ENCODE measurements around the gene ZNF408. TPM values are rescaled to one million over a fixed set of nuclear protein-coding genes. Genes with fewer than 3 reads are reported as not detected.

ZNF408 gene
- polyA plus RNA-seq, 1 of the 3 experiments (the other 2 are of a cell fraction): 7.1 TPM

GRCh38 chr11:46729110-46730027 lies 28.5 kb downstream of the ZNF408 start:
- H3K36me3 ChIP-seq (replicated peaks in 1 of 2; ENCODE audit: control insufficient read depth in 1 of 2, insufficient read depth in 2 of 2, low read length in 1 of 2): no peaks in the 10 kb centered on the region
- H3K79me2 ChIP-seq (ENCODE audit: insufficient read depth): no peaks in the 10 kb centered on the region
- 84% methylated on average over 16 of the region's 24 CpGs for WGBS (ENCODE audit: low lambda C conversion rate)
- H3K9me2 ChIP-seq: no peaks in the 10 kb centered on the region
- ChIA-PET CTCF (no interaction called here), POLR2A (no interaction called here)
- H3K27me3 ChIP-seq (ENCODE audit: insufficient read depth): no peaks in the 10 kb centered on the region
- no peaks in the 10 kb centered on the region for H3K9me3 ChIP-seq
- H3K4me3 ChIP-seq (ENCODE audit: low read depth in 2 of 2, low read length in 1 of 2): no peak overlapping the region
- H3K27ac ChIP-seq (ENCODE audit: low read depth in 2 of 2, low read length in 1 of 2): no peak overlapping the region
- peaks cover 5% of the 10 kb centered on the region for H3F3A ChIP-seq (replicated peaks; ENCODE audit: insufficient read depth)
- H2AFZ ChIP-seq (ENCODE audit: low read depth): no peak overlapping the region
- H3K4me1 ChIP-seq (ENCODE audit: control insufficient read depth in 1 of 2, insufficient read depth in 2 of 2, low read depth in 1 of 2, low read length in 1 of 2): no peaks in the 10 kb centered on the region
- no peak overlapping the region for H3K9ac ChIP-seq
- H3K4me2 ChIP-seq: no peak overlapping the region
- H4K20me1 ChIP-seq (ENCODE audit: insufficient read depth): no peaks in the 10 kb centered on the region
- TF ChIP-seq CHD2 (IDR thresholded peaks at IDR 0.05; ENCODE audit: low read length, partially characterized antibody): no peak
- TF ChIP-seq IRF3 (IDR thresholded peaks at IDR 0.05; ENCODE audit: low read depth, low read length): no peak
- no peak for TF ChIP-seq FOXJ3 (CRISPR knock-in tag; IDR thresholded peaks at IDR 0.05)
- no peak for TF ChIP-seq CTCF (IDR thresholded peaks at IDR 0.05)
- TF ChIP-seq FOXM1 (IDR thresholded peaks at IDR 0.05; ENCODE audit: low read depth): no peak
- TF ChIP-seq SMC3 (IDR thresholded peaks at IDR 0.05; ENCODE audit: low read depth, low read length): no peak
- TF ChIP-seq SIN3A (IDR thresholded peaks at IDR 0.05; ENCODE audit: borderline replicate concordance, low read depth, low read length): no peak
- TF ChIP-seq JUND (IDR thresholded peaks at IDR 0.05): no peak
- no peak for TF ChIP-seq USF2 (IDR thresholded peaks at IDR 0.05; ENCODE audit: borderline replicate concordance, low read depth, low read length)
- TF ChIP-seq USF1 (IDR thresholded peaks at IDR 0.05; ENCODE audit: borderline replicate concordance, low read depth): no peak
- TF ChIP-seq MAX (IDR thresholded peaks at IDR 0.05; ENCODE audit: low read depth): no peak
- TF ChIP-seq PBX3 (IDR thresholded peaks at IDR 0.05): no peak
- DNase-seq: no peak
